HG02973 (cell line): ENCODE results near the gene CHDH.

Experiments
- ATAC-seq: cut with Tn5 transposase; IDR thresholded peaks from one replicate; pipeline ENCODE4 v1.9.1; 2021; ENCODE audit warnings: moderate library complexity; ENCODE audit not compliant: unreplicated experiment

The CHDH gene

GRCh38 chr3:53764026-53764775, 82.0 kb downstream of the CHDH start:
- no peak for ATAC-seq

GRCh38 chr3:53763353-53763752, 82.9 kb downstream of the CHDH start:
- ATAC-seq, result no peak
